ENCODE results near the gene NDUFS8. TPM values are rescaled to one million over a fixed set of nuclear protein-coding genes. Genes with fewer than 3 reads are reported as not detected.
A peak's percentile ranks its signal among the peaks of the same experiment; 100 is the strongest.

The NDUFS8 gene
- total and polyA plus RNA-seq, 5 experiments from 2014 or later = 81.5 to 203 (median 184) TPM

DNA sequence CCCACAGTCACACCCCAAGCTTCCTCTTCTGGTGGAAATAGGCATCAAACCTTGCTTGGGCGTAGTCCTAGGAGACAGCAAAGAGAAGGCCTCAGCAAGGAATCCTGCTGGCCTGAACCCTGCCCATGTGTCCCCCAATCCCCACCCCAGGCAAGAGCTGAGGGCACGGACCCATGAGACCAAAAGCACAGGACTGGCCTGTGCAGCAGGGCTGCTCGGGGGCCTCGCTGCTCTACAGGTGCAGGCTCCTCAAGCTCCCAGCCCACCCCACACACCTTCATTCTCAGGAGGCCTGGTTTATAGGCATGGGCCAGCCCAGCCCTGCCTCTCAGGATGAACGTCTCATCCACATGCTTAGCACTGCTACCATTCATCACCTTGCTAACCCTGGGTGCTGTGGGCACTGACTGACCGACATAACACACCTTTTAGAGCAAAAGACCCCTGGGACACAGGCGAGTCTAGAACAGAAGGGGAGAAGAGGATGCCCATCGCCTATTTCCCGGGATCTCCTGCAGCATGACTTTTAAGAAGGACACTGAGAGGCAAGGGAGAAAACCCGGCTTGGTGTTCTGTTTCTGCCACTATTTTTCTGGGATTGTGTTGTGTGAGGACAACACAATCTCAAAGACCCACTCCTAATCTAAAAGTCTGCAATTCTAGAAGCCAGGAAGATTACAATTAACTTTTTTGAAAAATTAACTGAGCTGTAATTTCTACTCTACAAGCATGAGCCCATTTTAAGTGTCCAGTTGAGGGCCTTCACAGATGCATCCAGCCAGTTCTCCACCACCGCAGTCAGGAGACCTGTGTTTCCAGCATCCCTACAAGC, 23.7 kb downstream of the NDUFS8 start:
- ATAC-seq = no peak

DNA sequence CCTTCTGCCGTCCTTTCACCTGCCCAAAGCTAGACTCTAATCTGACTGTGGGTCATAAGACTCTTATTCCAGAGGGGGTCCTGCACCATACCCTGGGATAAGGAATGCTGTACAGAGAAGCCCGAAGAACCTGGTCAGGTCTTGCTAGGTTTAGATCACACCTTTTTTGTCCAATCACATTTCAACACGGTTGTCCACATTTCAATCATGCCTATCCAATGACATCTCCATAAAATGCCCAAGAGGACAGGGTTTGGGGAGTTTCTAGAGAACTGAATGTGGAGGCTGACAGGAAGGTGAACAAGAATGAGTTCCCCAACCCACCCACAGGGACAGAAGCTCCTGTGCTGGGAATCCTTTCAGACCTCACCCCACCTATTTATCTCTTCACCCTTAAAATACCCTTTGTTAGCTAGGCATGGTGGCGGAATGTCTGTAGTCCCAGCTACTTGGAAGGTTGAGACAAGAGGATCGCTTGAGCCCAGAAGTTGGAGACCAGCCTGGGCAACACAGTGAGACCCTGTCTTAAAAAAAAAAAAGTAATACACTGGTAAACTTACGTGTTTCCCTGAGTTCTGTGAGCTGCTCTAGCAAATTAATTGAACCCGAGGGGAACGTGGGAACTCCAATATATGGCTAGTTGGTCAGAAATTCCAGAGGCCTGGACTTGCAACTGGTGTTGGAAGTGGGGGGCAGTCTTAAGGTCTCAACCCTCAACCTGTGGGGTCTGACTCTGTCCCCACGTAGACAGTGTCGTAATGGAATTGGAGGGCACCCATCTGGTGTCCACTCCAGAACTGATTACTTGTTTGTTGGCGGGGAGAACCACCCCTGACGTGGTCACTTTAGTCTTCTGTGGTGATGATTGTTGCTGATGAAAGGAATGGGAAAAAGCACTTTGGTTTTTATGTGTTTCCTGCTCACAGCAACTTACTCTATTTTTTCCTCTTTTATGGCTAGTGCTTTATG, 26.1 kb downstream of the NDUFS8 start:
- Mint-ChIP-seq H3K27me3 (no peaks in the 10 kb centered on the region), H3K4me1 (no peaks in the 10 kb centered on the region), H3K9me3 (no peaks in the 10 kb centered on the region), H3K4me3 (no peak overlapping the region), H3K27ac (peak overlapping the region in 2 of 10 donors; percentile 3 to 56), H3K36me3 (peaks cover 0 to 28% (median 4%) of the 10 kb centered on the region in 3 donors)
- no peak for DNase-seq
- no peak for ATAC-seq
- POLR2A ChIA-PET = no interaction called here

More for the DNA sequence above, 23.7 kb downstream of the NDUFS8 start:
- Mint-ChIP-seq H3K9me3 (no peaks in the 10 kb centered on the region), H3K36me3 (peaks cover 0 to 24% (median 0%) of the 10 kb centered on the region in 3 donors), H3K4me3 (no peak overlapping the region), H3K27me3 (no peaks in the 10 kb centered on the region), H3K27ac (peak overlapping the region in 8 of 10 donors; percentile 1 to 73 (median 52)), H3K4me1 (no peaks in the 10 kb centered on the region)
- no peak for DNase-seq
- POLR2A ChIA-PET = interaction anchor here (1.8 kb wide), 1 partner anchor 22 kb away, joined by 4 read pairs; no protein-coding TSS in a partner anchor

DNA sequence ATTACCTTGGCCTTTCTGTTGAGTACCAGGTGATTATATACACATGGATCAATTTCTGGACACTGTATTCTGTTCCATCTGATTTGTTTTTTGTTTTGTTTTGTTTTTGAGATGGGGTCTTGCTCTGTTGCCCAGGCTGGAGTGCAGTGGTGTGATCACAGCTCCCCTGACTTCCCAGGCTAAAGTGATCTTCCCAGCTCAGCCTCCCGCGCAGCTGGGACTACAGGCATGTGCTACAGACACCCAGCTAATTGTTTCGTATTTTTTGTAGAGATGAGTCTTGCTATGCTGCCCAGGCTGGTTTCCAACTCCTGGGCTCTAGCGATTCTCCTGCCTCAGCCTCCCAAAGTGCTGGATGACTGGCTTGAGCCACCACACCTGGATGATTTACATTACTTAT, 27.3 kb downstream of the NDUFS8 start:
- Mint-ChIP-seq H3K9me3 (no peaks in the 10 kb centered on the region), H3K27ac (peak overlapping the region in 1 of 10 donors; percentile 20), H3K36me3 (peaks cover 0 to 27% (median 7%) of the 10 kb centered on the region in 3 donors), H3K27me3 (no peaks in the 10 kb centered on the region), H3K4me1 (no peaks in the 10 kb centered on the region), H3K4me3 (no peak overlapping the region)
- POLR2A ChIA-PET = interaction anchor here (0.6 kb wide), 1 partner anchor 62 kb away, joined by 4 read pairs; no protein-coding TSS in a partner anchor
- DNase-seq (no peak), ATAC-seq (no peak)

DNA sequence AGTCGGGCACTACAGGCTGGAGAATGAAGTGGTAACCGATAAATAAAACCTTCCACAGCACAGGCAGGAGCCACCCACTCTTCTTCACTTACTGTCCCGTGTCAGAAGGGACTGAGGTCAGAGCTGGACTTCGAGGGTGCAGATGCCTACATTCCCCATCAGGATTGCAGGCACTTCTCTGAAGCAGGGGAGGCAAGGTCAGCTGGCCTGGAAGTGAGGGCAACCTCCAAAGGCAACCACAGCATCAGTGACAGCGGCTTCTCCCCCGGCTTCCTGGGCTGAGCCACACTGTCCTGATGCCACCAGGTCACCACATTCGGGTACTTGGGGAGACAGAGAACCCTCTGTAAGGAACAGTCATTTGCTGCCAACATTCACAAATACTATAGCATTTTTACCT, 31.0 kb downstream of the NDUFS8 start:
- ATAC-seq = no peak
- peak overlapping the region in 1 of 10 donors; percentile 48 for H3K27ac Mint-ChIP-seq
- no peaks in the 10 kb centered on the region for H3K4me1 Mint-ChIP-seq
- H3K4me3 Mint-ChIP-seq = no peak overlapping the region
- H3K27me3 Mint-ChIP-seq = no peaks in the 10 kb centered on the region
- H3K9me3 Mint-ChIP-seq = no peaks in the 10 kb centered on the region
- POLR2A ChIA-PET = interaction anchor here (0.7 kb wide), 1 partner anchor 30 kb away, joined by 7 read pairs; no protein-coding TSS in a partner anchor
- H3K36me3 Mint-ChIP-seq = peaks cover 0 to 50% (median 16%) of the 10 kb centered on the region in 3 donors
- DNase-seq = no peak

DNA sequence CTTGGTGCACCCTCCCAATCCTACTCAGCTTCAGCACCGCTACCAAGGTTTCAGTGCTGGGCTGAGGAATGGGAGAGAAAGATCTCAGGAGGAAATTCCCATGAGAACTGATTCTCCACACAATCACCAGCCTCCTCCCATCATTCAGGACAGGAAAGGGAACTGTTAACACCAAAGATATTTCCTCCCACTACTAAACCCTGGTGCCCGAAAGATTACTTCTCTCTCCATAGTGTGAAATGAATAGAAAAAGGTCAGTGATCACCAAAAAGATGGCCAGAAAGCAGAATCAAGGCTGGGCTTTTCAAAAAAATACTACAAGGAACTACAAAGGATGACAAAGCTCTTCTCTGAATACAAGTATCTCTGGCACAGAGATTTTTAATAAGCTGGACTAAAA, 34.4 kb downstream of the NDUFS8 start:
- H3K4me3 Mint-ChIP-seq = no peak overlapping the region
- no peak for ATAC-seq
- POLR2A ChIA-PET = no interaction called here
- DNase-seq = no peak
- peaks cover 6 to 68% (median 28%) of the 10 kb centered on the region in 3 donors for H3K36me3 Mint-ChIP-seq
- no peaks in the 10 kb centered on the region for H3K9me3 Mint-ChIP-seq
- no peak overlapping the region for H3K27ac Mint-ChIP-seq
- H3K27me3 Mint-ChIP-seq = no peaks in the 10 kb centered on the region
- no peaks in the 10 kb centered on the region for H3K4me1 Mint-ChIP-seq

DNA sequence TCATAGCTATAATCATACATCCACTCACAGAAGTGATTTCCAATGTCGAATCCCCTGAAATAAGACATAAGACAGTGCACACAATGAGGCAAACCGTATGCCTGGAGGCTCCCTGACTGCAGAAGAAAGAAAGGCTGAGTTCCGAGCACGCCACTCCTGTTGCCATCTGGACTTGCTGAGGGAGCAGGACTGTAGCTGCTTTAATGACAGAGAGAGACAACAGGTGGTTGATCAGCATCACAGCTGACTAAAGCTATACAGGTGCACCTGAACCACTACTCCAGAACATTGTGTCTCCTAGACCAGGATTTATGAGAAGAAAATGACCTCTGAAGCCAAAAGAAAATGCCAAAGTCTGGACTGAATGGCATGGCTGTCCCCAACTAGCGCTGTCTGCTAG, 35.4 kb downstream of the NDUFS8 start:
- DNase-seq (no peak), ATAC-seq (no peak)
- no peaks in the 10 kb centered on the region for H3K4me1 Mint-ChIP-seq
- POLR2A ChIA-PET = no interaction called here
- H3K36me3 Mint-ChIP-seq = peaks cover 6 to 75% (median 26%) of the 10 kb centered on the region in 3 donors
- H3K27ac Mint-ChIP-seq = peak overlapping the region in 1 of 10 donors; percentile 37
- H3K4me3 Mint-ChIP-seq = no peak overlapping the region
- no peaks in the 10 kb centered on the region for H3K27me3 Mint-ChIP-seq
- H3K9me3 Mint-ChIP-seq = no peaks in the 10 kb centered on the region

DNA sequence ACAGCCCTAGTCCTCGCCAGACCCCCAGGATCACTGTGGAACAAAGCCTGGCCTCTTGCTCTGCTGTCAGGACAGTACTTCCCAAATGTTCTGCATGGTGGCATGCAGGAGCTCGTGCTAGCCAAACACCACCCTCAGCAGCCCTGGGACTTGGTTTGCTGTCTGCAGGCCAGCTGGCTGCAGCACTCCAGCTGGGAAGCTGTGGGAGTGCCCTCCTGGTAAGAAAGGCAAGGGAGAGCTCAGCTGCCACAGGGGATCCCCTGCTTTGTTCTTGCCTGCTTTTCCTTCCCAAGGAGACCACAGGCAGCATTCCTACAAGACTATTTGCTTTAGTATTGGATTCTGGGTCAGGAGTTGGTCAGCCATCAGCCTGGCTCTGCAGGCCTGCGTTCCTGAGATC, 36.3 kb downstream of the NDUFS8 start:
- peaks cover 0 to 5% (median 0%) of the 10 kb centered on the region in 4 donors for H3K4me1 Mint-ChIP-seq
- DNase-seq = no peak
- no peak for ATAC-seq
- no peaks in the 10 kb centered on the region for H3K9me3 Mint-ChIP-seq
- no peak overlapping the region for H3K27ac Mint-ChIP-seq
- peaks cover 6 to 74% (median 28%) of the 10 kb centered on the region in 3 donors for H3K36me3 Mint-ChIP-seq
- H3K4me3 Mint-ChIP-seq = no peak overlapping the region
- no peaks in the 10 kb centered on the region for H3K27me3 Mint-ChIP-seq
- POLR2A ChIA-PET = no interaction called here

DNA sequence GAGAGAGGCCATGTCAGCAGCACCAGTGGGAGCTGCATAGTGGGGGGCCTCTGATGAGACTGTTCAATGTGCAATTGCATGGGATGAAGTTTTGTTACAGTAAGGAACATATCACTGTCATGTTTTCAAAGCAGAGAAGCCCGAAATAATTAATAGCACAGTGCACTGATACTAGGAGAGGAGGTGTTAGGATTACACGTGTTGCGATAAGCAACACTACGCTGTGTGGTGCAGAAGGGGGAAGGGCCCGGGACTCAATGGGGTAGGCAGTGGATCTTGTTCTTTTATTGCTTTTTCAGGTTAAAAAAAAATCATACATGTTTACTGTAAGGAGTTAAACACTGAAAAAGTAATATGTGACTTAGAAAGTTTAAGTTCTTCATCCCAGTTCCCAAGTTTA, 37.5 kb downstream of the NDUFS8 start:
- Mint-ChIP-seq H3K4me3 (no peak overlapping the region), H3K9me3 (no peaks in the 10 kb centered on the region), H3K36me3 (peaks cover 6 to 79% (median 27%) of the 10 kb centered on the region in 3 donors), H3K4me1 (peaks cover 0 to 5% (median 0%) of the 10 kb centered on the region in 4 donors), H3K27me3 (no peaks in the 10 kb centered on the region), H3K27ac (peak overlapping the region in 1 of 10 donors; percentile 61)
- POLR2A ChIA-PET = no interaction called here
- ATAC-seq = no peak
- DNase-seq = no peak

DNA sequence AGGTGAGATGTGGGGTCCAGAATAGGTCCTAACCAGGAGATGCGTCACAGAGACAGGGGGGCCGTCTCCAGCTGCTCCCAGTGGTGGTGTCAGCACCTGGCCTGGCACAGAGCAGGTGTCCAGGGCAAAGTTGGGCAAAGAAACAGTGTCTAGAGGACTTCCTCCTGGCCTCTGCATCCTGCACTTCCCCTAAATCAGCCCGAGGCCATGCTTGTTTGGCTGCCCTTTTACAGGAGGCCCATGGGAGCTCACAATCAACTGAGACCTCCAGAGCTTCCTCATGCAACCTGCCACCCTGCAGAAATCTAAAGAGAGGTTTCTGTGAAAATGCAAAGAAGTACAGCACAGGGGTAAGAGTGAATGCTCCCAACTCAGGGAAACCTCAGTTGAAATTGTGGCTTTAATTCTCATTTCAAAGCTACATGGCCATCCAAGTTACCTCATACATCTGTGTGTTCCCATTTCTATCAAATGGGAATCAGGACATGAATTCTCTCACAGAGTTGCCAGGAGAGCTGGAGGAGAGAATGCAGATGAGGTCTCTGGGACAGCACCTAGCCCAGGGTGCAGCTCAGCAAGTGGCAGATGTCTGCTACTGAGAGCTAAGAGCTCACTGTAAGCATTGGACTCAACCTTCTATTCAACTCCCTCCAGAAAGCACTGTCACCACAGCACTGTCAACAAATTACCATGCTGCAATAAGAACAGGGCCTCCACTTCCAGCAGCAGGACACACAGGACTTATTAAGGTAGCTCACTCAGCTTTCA, 41.0 kb downstream of the NDUFS8 start:
- Mint-ChIP-seq H3K4me3 (no peak overlapping the region), H3K27me3 (no peaks in the 10 kb centered on the region), H3K9me3 (no peaks in the 10 kb centered on the region), H3K4me1 (peaks cover 0 to 5% (median 0%) of the 10 kb centered on the region in 4 donors), H3K36me3 (peaks cover 6 to 70% (median 21%) of the 10 kb centered on the region in 3 donors), H3K27ac (peak overlapping the region in 1 of 10 donors; percentile 46)
- ATAC-seq = no peak
- POLR2A ChIA-PET = interaction anchor here (0.6 kb wide), 1 partner anchor 394 kb away, joined by 3 read pairs; no protein-coding TSS in a partner anchor
- DNase-seq = no peak

DNA sequence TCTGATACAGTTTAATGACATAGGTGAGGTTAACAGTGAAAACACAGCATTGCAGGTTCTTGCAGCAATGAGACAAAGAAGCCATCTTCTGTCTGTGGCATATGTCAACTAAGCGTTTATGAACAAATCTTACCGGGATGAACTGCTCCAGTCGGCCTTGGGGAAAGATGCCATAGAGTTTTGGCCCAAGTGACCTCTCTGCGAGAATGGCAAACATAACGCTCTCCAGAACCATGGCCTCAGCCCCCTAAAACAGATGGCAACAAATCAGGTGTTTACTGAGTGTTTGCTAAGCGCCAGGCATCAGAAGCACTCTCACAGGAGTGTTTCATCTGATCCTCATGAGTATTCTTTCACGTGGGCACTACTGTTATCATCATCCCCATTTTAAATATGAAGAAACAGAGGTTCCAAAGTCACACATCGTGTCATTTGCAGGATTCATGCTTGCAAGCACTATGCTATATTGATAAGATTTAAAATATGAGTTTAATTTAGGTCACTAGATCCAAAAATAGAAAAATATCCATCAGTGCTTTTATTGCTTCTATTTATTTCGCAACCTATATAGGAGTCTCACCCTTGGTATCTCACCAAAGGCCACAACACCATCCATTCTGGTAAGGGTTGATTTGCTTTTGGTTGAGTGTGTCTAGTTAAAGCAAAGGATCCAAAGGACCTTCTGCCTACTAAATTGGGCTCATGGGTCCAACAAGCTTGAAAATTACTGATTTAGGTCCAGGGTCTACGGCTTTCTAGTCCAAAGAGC, 44.3 kb downstream of the NDUFS8 start:
- no peaks in the 10 kb centered on the region for H3K9me3 Mint-ChIP-seq
- no peak for ATAC-seq
- no peaks in the 10 kb centered on the region for H3K27me3 Mint-ChIP-seq
- H3K27ac Mint-ChIP-seq = no peak overlapping the region
- peaks cover 0 to 45% (median 10%) of the 10 kb centered on the region in 3 donors for H3K36me3 Mint-ChIP-seq
- no peak for DNase-seq
- POLR2A ChIA-PET = no interaction called here
- no peak overlapping the region for H3K4me3 Mint-ChIP-seq
- peaks cover 0 to 5% (median 0%) of the 10 kb centered on the region in 4 donors for H3K4me1 Mint-ChIP-seq

DNA sequence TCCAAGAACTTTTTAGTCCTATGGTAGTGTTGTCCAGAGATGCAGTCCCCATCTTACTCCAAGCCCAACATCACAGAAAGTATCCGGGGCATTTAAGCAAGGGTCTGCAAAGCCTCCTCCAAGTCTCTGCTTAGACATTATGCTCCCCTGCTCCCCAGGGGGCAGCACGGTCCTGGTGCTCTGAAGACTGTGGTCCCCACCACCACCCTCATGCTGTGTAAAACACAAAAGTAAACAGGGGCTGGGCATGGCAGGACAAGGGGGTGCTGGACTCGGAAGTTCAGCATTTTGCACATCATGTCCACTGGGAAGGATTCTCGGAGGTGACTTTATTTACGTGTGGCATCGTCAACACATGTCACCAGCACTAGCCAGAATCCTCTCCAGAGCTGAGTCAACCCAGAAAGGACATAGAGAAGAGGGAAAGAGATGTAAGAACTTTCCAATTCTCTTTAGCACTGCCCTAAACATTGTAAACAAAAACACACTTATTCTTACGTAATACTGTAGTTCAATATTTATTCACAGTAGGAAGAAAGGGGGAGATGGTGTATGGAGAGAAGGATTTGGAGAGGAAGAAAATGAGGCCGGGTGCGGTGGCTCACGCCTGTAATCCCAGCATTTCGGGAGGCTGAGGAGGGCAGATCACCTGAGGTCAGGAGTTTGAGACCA, 46.0 kb downstream of the NDUFS8 start:
- no peak overlapping the region for H3K27ac Mint-ChIP-seq
- H3K4me1 Mint-ChIP-seq = peaks cover 0 to 2% (median 0%) of the 10 kb centered on the region in 4 donors
- POLR2A ChIA-PET = interaction anchor here (0.7 to 1.1 kb wide), 2 partner anchors 24 to 736 kb away, joined by 3 to 4 read pairs; no protein-coding TSS in a partner anchor
- no peaks in the 10 kb centered on the region for H3K9me3 Mint-ChIP-seq
- peak; percentile 42 to 46 for ATAC-seq
- peak in 2 of 10 donors; percentile 9 to 13 for DNase-seq
- peaks cover 0 to 34% (median 4%) of the 10 kb centered on the region in 3 donors for H3K36me3 Mint-ChIP-seq
- H3K27me3 Mint-ChIP-seq = no peaks in the 10 kb centered on the region
- H3K4me3 Mint-ChIP-seq = no peak overlapping the region
